Prostate gland (tissue), 2 donors: ENCODE data around the gene ERP44. TPM values are rescaled to one million over a fixed set of nuclear protein-coding genes. Genes with fewer than 3 reads are reported as not detected.

Source experiments
- DNase-seq: peaks from one replicate; pipeline ENCODE4 v3.0.0-alpha.2; 2019; ENCODE audit warnings: low spot score
- H3K27ac ChIP-seq, 2 donors: fragments of 200-600 bp; sonication (generic); 2 replicates each; pipeline ENCODE4 v1.5.1; 2017 to 2019
- H3K27me3 ChIP-seq: fragments of 200-600 bp; sonication (generic); replicated peaks from 2 replicates; pipeline ENCODE4 v1.5.1; 2019; ENCODE audit not compliant: insufficient read depth
- H3K36me3 ChIP-seq, 2 donors: fragments of 200-600 bp; sonication (generic); 1 replicate in 1 of 2; 2 replicates in 1 of 2; pipeline versions ENCODE4 v1.5.1 to v1.8.1; 2017 to 2019
- H3K4me1 ChIP-seq: fragments of 200-600 bp; sonication (generic); replicated peaks from 2 replicates; pipeline ENCODE4 v1.5.1; 2019
- H3K4me3 ChIP-seq, 2 donors: fragments of 200-600 bp; sonication (generic); 2 replicates each; pipeline ENCODE4 v1.5.1; 2017 to 2019
- H3K9me3 ChIP-seq: fragments of 200-600 bp; sonication (generic); 2 replicates; pipeline ENCODE4 v1.5.1; 2017
- POLR2A ChIP-seq: fragments of 450-650 bp; IDR thresholded peaks from one replicate; pipeline ENCODE4 v1.6.1; 2016; ENCODE audit warnings: antibody characterized with exemption, mild to moderate bottlenecking
- POLR2AphosphoS5 ChIP-seq: sonication (generic); formaldehyde crosslinking; IDR thresholded peaks from one replicate; pipeline ENCODE4 v1.6.1; 2017; ENCODE audit warnings: antibody characterized with exemption
- WGBS: methylation state at CpG from one replicate; pipeline ENCODE4 v1.1.5; 2018; 5-methylcytosine and 5-hydroxymethylcytosine counted together
- intact Hi-C: fragments of 100-400 bp; cut with DNase I; formaldehyde crosslinking; loops from one replicate; pipeline ENCODE4 v1.14.2; 2022
- total RNA-seq, 2 donors: library from RNA; depleted of rRNA; stranded (reverse); fragments of >200 nt; gene quantifications; one replicate each; pipeline ENCODE4 v1.1.0, GENCODE V29; 2016
- TF ChIP-seq, protein P1 (sequence below), 4 experiments: fragments of 200-600 bp in 2 of 4; fragments of 450-650 bp in 2 of 4; sonication (generic) in 2 of 4; IDR thresholded peaks; 1 replicate in 3 of 4; 2 replicates in 1 of 4; pipeline ENCODE4 v1.5.1; 2016 to 2019; ENCODE audit warnings: antibody characterized with exemption in 4 of 4, mild to moderate bottlenecking in 2 of 4, moderate library complexity in 2 of 4

Gene ERP44
- total RNA-seq, 2 donors from 2014 or later: 16.6 to 20.6 TPM

DNA sequence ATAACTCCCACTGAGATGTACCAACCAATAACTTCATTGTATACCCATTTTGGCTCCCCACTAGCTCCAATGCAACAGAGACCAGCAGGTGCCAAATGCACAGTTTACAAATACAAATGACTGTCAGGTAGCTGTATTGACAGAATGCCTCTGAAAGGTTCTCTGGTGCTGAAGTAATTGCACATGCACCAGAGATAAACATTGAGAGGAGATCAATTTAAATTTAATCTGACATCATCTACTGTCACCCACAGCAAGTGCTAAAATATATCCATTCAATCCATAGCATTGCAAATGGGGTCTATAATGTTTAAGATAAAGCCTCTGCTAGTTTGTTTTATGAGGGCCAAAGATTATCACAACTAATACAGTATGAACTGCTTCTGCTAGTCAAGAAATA is 112.2 kb downstream of the ERP44 start:
- intact Hi-C loops: no loop called here
- no peaks in the 10 kb centered on the region for H3K36me3 ChIP-seq
- no peak for DNase-seq
- TF ChIP-seq, protein P1, sequence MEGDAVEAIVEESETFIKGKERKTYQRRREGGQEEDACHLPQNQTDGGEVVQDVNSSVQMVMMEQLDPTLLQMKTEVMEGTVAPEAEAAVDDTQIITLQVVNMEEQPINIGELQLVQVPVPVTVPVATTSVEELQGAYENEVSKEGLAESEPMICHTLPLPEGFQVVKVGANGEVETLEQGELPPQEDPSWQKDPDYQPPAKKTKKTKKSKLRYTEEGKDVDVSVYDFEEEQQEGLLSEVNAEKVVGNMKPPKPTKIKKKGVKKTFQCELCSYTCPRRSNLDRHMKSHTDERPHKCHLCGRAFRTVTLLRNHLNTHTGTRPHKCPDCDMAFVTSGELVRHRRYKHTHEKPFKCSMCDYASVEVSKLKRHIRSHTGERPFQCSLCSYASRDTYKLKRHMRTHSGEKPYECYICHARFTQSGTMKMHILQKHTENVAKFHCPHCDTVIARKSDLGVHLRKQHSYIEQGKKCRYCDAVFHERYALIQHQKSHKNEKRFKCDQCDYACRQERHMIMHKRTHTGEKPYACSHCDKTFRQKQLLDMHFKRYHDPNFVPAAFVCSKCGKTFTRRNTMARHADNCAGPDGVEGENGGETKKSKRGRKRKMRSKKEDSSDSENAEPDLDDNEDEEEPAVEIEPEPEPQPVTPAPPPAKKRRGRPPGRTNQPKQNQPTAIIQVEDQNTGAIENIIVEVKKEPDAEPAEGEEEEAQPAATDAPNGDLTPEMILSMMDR (IDR thresholded peaks at IDR 0.05): no peak
- TF ChIP-seq POLR2A (no peak), POLR2AphosphoS5 (no peak)
- H3K27me3 ChIP-seq: no peaks in the 10 kb centered on the region
- no peak overlapping the region for H3K4me3 ChIP-seq
- H3K9me3 ChIP-seq: no peaks in the 10 kb centered on the region
- no peaks in the 10 kb centered on the region for H3K4me1 ChIP-seq
- no peak overlapping the region for H3K27ac ChIP-seq

DNA sequence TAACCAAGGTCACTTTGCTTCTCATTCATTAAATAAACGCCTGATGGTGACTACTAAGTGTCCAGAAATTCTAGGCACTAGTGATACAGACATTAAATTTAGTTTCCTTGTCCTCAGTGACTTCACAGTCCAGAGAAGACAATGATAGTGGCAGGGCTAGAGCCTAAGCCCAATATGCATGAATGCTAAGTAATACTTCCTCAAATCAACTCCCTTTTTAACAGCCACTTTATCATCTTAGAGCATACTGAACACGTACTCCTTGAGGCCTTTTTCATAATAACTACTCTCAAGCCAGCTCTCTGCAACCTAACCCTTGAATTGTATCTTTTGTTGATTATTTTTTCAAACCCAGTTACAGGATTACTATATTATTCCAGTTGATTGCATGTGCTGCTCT is 118.2 kb downstream of the ERP44 start:
- intact Hi-C loops: no loop called here
- no peaks in the 10 kb centered on the region for H3K36me3 ChIP-seq

DNA sequence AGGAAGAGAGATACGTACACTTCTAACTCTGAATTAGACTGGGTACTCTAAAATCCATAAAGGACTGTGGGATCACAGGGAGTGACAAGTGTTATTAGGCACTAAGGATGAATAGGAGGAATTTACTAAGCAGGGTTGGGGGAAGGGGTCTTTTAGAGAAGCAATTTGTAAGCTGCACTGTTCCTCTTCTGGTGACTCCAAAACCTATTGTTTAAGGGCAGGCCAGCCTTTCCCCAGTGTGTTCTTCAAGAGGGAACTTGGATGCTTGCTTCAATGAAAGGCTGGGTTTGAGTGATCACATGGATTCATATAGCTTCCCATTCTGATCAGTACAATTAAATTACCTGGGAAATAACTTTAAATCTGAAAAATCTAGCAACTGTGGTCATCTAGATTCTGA is 120.6 kb downstream of the ERP44 start:
- Histone ChIP-seq H3K4me3 (no peak overlapping the region), H3K36me3 (no peaks in the 10 kb centered on the region), H3K27ac (no peak overlapping the region), H3K9me3 (no peaks in the 10 kb centered on the region), H3K27me3 (no peaks in the 10 kb centered on the region), H3K4me1 (no peaks in the 10 kb centered on the region)
- intact Hi-C loops: no loop called here
- TF ChIP-seq, protein P1 (IDR thresholded peaks at IDR 0.05): no peak
- no peak for TF ChIP-seq POLR2A
- no peak for DNase-seq
- 100% methylated on average over 1 of the region's 1 CpG for WGBS

More for the DNA sequence above, 118.2 kb downstream of the ERP44 start:
- WGBS: 77% methylated on average over 2 of the region's 2 CpGs
- Histone ChIP-seq H3K27ac (no peak overlapping the region), H3K4me3 (no peak overlapping the region), H3K9me3 (no peaks in the 10 kb centered on the region), H3K27me3 (no peaks in the 10 kb centered on the region), H3K4me1 (no peaks in the 10 kb centered on the region)
- TF ChIP-seq POLR2AphosphoS5 (no peak), POLR2A (no peak)
- TF ChIP-seq, protein P1 (IDR thresholded peaks at IDR 0.05): no peak
- no peak for DNase-seq

DNA sequence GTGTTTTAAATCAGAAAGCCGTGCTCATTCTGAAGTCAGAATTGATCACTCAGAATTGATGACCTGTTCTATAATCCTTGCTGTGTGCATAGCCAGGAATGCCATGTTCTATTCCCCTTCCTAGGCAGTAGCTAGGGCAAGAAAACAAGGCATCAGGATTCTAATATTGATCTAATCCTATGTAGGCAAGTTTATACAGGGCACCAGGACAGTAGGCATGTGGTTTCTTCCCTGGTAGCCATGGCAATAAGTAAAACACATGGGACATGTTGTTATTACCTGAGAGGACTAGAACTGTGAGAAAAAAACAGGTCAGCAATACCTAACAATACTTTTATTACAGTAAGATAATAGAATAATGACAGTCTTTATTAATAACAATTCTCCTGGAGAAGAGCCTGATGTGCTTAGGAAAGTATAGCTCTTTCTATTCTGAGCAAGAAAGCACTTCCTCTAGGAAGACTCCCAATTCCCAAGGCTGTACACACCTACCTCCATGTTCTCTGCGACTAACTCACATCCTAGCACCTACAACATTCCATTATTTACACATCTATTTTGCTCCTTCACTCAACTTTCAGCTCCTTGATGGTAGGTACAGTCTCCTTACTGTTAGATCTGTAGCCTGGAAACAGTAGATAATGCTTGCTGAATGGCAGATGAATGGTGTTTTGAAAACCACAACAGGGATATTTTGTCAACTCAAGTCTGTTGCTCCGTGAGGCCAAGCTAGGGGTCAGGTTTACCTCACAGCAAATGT is 121.6 kb downstream of the ERP44 start:
- Histone ChIP-seq H3K36me3 (no peaks in the 10 kb centered on the region), H3K27ac (no peak overlapping the region), H3K4me3 (no peak overlapping the region), H3K4me1 (no peaks in the 10 kb centered on the region), H3K27me3 (no peaks in the 10 kb centered on the region), H3K9me3 (no peaks in the 10 kb centered on the region)
- TF ChIP-seq POLR2A (no peak), POLR2AphosphoS5 (no peak)
- TF ChIP-seq, protein P1 (IDR thresholded peaks at IDR 0.05): no peak
- DNase-seq: no peak
- intact Hi-C loops: no loop called here
- WGBS: 86% methylated on average over 3 of the region's 3 CpGs

DNA sequence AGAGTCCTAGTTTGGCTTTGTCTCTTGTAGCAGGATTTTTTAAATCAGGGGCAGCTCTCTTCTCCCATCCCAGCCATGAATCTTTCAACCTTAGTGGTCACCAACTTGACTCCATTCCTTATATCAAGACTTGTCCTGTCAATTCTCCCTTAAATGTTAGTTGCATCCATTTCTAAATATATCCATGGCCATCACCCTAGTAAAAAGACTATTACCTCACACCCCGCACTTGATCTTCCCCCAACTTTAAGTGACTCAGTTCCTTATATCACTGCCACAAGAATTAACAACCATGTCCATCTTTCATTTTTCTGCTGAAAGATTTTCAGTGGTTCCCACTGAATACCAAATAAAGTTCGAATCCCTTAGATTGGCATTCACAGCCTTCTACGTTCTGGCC is 125.3 kb downstream of the ERP44 start:
- Histone ChIP-seq H3K36me3 (no peaks in the 10 kb centered on the region), H3K4me1 (no peaks in the 10 kb centered on the region), H3K27me3 (no peaks in the 10 kb centered on the region), H3K4me3 (no peak overlapping the region), H3K9me3 (no peaks in the 10 kb centered on the region), H3K27ac (no peak overlapping the region)
- no peak for DNase-seq
- 94% methylated on average over 3 of the region's 3 CpGs for WGBS
- intact Hi-C loops: no loop called here
- no peak for TF ChIP-seq POLR2AphosphoS5
- no peak for TF ChIP-seq POLR2A
- TF ChIP-seq, protein P1 (IDR thresholded peaks at IDR 0.05): no peak
